ENCODE results near the gene ZNF446.
"Not testable (repeated sequence)": the region's sequence is repeated elsewhere in the genome, so short reads cannot be mapped to it uniquely, and the experiment has no call there.

The ZNF446 gene

GRCh38 chr19:58470837-58471543 lies 5.2 kb upstream of the ZNF446 start:
- not testable (repeated sequence) for DNase-seq

GRCh38 chr19:58471736-58472135 lies 4.4 kb upstream of the ZNF446 start:
- no peak for DNase-seq

GRCh38 chr19:58473775-58474174 lies 2.4 kb upstream of the ZNF446 start:
- no peak for DNase-seq

- DNase-seq: no peak
These were observed 1.7 kb upstream of the ZNF446 start for GRCh38 chr19:58474291-58474996.

- DNase-seq: no peak
These were observed 997 bp upstream of the ZNF446 start for GRCh38 chr19:58474997-58475713.

GRCh38 chr19:58476498-58477015 lies 405 bp downstream of the ZNF446 start:
- no peak for DNase-seq

- no peak for DNase-seq
These were observed 978 bp downstream of the ZNF446 start for GRCh38 chr19:58477130-58477529.

- no peak for DNase-seq
These were observed 1.7 kb downstream of the ZNF446 start for GRCh38 chr19:58477871-58478270.

- no peak for DNase-seq
These were observed 3.2 kb downstream of the ZNF446 start for GRCh38 chr19:58479303-58479702.

GRCh38 chr19:58479736-58480480 lies 3.8 kb downstream of the ZNF446 start:
- DNase-seq: no peak

- no peak for DNase-seq
These were observed 4.3 kb downstream of the ZNF446 start for GRCh38 chr19:58480481-58480830.

GRCh38 chr19:58480831-58481230 lies 4.7 kb downstream of the ZNF446 start:
- DNase-seq: no peak

- no peak for DNase-seq
These were observed 6.2 kb downstream of the ZNF446 start for GRCh38 chr19:58482372-58482771.

- DNase-seq: no peak
These were observed 7.6 kb downstream of the ZNF446 start for GRCh38 chr19:58483776-58484175.

GRCh38 chr19:58484349-58484748 lies 8.2 kb downstream of the ZNF446 start:
- not testable (repeated sequence) for DNase-seq

GRCh38 chr19:58491393-58491792 lies 15.2 kb downstream of the ZNF446 start:
- no peak for DNase-seq

GRCh38 chr19:58492265-58492664 lies 16.1 kb downstream of the ZNF446 start:
- DNase-seq: no peak

- no peak for DNase-seq
These were observed 21.6 kb downstream of the ZNF446 start for GRCh38 chr19:58497634-58498170.

- DNase-seq: no peak
These were observed 22.3 kb downstream of the ZNF446 start for GRCh38 chr19:58498316-58499020.

GRCh38 chr19:58499021-58499927 lies 23.1 kb downstream of the ZNF446 start:
- peak; percentile 97 for DNase-seq

- DNase-seq: no peak
These were observed 24.1 kb downstream of the ZNF446 start for GRCh38 chr19:58500242-58500641.

All from CD4-positive, alpha-beta T cell treated with Interleukin-12 subunit alpha and Interleukin-12 subunit beta, for 1 hour (primary cell).